ENCODE measurements around the gene NLGN1. TPM values are rescaled to one million over a fixed set of nuclear protein-coding genes. Genes with fewer than 3 reads are reported as not detected.

The NLGN1 gene
- total and polyA plus RNA-seq, 2 experiments from 2014 or later: 5.1 to 11.2 TPM

DNA sequence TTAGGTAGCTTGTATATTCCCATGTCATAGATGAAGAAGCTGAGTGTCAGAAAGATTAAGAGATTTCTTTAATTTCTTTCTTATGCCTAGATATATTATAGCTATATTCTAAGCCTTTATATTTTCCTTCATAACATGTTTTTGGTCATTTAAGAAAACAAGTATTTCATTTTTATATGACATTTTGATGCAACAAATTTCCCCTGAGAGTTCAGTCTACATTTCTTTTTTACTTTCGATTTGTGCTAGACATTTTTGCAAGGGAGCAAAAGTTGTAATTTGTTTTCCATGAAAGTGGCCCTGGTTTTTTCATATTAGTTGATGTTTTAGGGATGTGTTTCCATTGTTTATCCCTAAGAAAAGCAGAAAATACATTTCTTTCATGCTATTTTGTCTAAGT lies 344.9 kb downstream of the NLGN1 start:
- Histone ChIP-seq H3K9me3 (ENCODE audit: low read depth) (no peaks in the 10 kb centered on the region), H4K20me1 (ENCODE audit: insufficient read depth, poor library complexity, severe bottlenecking) (no peaks in the 10 kb centered on the region), H3K27me3 (no peaks in the 10 kb centered on the region), H3K4me1 (ENCODE audit: insufficient read depth) (no peaks in the 10 kb centered on the region), H3K27ac (no peak overlapping the region), H2AFZ (no peak overlapping the region), H3K79me2 (no peaks in the 10 kb centered on the region), H3K9me2 (replicated peaks; ENCODE audit: insufficient read depth) (no peaks in the 10 kb centered on the region), H3K4me3 (no peak overlapping the region), H3K4me2 (no peak overlapping the region), H3K36me3 (replicated peaks; ENCODE audit: insufficient read depth, low read depth) (no peaks in the 10 kb centered on the region)
- TF ChIP-seq CTCF (IDR thresholded peaks at IDR 0.05; ENCODE audit: poor library complexity): no peak
- no peak for TF ChIP-seq EZH2 (IDR thresholded peaks at IDR 0.05; ENCODE audit: borderline replicate concordance)
- TF ChIP-seq EZH2phosphoT487 (IDR thresholded peaks at IDR 0.05; ENCODE audit: low read depth, severe bottlenecking, unreplicated experiment): no peak
- 88% methylated on average over 1 of the region's 1 CpG for WGBS (ENCODE audit: low lambda C conversion rate, missing lambda C conversion rate)
- no peak for DNase-seq (ENCODE audit: low spot score)

DNA sequence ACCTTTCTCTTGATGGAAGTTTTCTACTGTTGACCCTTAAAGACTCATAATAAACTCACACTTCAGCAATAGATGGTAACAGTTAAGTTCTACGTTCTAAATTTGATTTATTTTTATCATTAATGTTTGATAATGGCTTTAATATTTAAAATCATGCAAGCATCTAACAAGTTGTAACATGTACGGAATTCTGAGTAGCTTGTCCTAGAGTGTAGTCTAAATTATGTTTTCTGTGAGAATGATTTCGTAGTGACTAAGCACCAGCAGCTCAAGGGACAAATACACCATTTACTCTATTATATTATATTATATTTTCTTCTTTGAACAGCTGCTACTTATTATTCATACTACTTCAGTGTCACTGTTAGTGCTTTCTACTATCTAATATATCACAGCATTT lies 345.6 kb downstream of the NLGN1 start:
- Histone ChIP-seq H3K4me1 (ENCODE audit: insufficient read depth) (no peaks in the 10 kb centered on the region), H2AFZ (no peak overlapping the region), H3K4me2 (no peak overlapping the region), H3K4me3 (no peak overlapping the region), H3K27me3 (no peaks in the 10 kb centered on the region), H3K79me2 (no peaks in the 10 kb centered on the region), H3K27ac (no peak overlapping the region), H3K9me3 (ENCODE audit: low read depth) (no peaks in the 10 kb centered on the region), H3K36me3 (replicated peaks; ENCODE audit: insufficient read depth, low read depth) (no peaks in the 10 kb centered on the region), H4K20me1 (ENCODE audit: insufficient read depth, poor library complexity, severe bottlenecking) (no peaks in the 10 kb centered on the region), H3K9me2 (replicated peaks; ENCODE audit: insufficient read depth) (no peaks in the 10 kb centered on the region)
- TF ChIP-seq EZH2phosphoT487 (IDR thresholded peaks at IDR 0.05; ENCODE audit: low read depth, severe bottlenecking, unreplicated experiment) (no peak), EZH2 (IDR thresholded peaks at IDR 0.05; ENCODE audit: borderline replicate concordance) (no peak), CTCF (IDR thresholded peaks at IDR 0.05; ENCODE audit: poor library complexity) (no peak)
- no peak for DNase-seq (ENCODE audit: low spot score)
- WGBS (ENCODE audit: low lambda C conversion rate, missing lambda C conversion rate): 87% methylated on average over 3 of the region's 3 CpGs

GRCh38 chr3:173743516-173743915 lies 346.0 kb downstream of the NLGN1 start:
- H3K79me2 ChIP-seq: no peaks in the 10 kb centered on the region
- H3K9me3 ChIP-seq (ENCODE audit: low read depth): no peaks in the 10 kb centered on the region
- no peaks in the 10 kb centered on the region for H3K27me3 ChIP-seq
- WGBS (ENCODE audit: low lambda C conversion rate, missing lambda C conversion rate): 79% methylated on average over 1 of the region's 1 CpG
- no peak overlapping the region for H2AFZ ChIP-seq
- H3K4me2 ChIP-seq: no peak overlapping the region
- H3K4me3 ChIP-seq: no peak overlapping the region
- no peaks in the 10 kb centered on the region for H4K20me1 ChIP-seq (ENCODE audit: insufficient read depth, poor library complexity, severe bottlenecking)
- H3K4me1 ChIP-seq (ENCODE audit: insufficient read depth): no peaks in the 10 kb centered on the region
- H3K27ac ChIP-seq: no peak overlapping the region
- no peaks in the 10 kb centered on the region for H3K36me3 ChIP-seq (replicated peaks; ENCODE audit: insufficient read depth, low read depth)
- no peak for DNase-seq (ENCODE audit: low spot score)
- no peaks in the 10 kb centered on the region for H3K9me2 ChIP-seq (replicated peaks; ENCODE audit: insufficient read depth)
- TF ChIP-seq CTCF (IDR thresholded peaks at IDR 0.05; ENCODE audit: poor library complexity) (no peak), EZH2phosphoT487 (IDR thresholded peaks at IDR 0.05; ENCODE audit: low read depth, severe bottlenecking, unreplicated experiment) (no peak), EZH2 (IDR thresholded peaks at IDR 0.05; ENCODE audit: borderline replicate concordance) (no peak)

DNA sequence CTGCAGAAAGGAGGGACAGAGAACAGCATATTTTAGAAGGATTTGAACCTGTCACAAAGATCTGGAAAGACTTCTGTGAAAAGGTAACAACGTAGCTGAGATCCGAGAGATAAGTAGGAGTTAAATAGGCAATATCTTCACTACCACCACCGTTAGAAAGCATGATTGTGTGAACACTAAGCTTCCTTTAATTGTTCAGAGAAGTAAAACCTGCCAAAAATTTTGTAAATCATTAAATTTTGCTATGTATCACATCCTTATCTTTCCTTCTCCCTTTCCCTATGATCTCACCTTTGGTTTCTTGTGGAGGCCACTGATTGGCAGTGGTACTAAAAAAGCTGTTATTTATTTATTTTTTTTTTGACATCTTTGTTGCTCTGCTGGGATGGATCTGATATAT lies 346.9 kb downstream of the NLGN1 start:
- Histone ChIP-seq H3K27ac (no peak overlapping the region), H3K79me2 (no peaks in the 10 kb centered on the region)
- 72% methylated on average over 3 of the region's 3 CpGs for WGBS (ENCODE audit: low lambda C conversion rate, missing lambda C conversion rate)

More for the DNA sequence above, 346.9 kb downstream of the NLGN1 start:
- no peaks in the 10 kb centered on the region for H3K9me2 ChIP-seq (replicated peaks; ENCODE audit: insufficient read depth)
- H3K27me3 ChIP-seq: no peaks in the 10 kb centered on the region
- H3K9me3 ChIP-seq (ENCODE audit: low read depth): no peaks in the 10 kb centered on the region
- no peak overlapping the region for H2AFZ ChIP-seq
- H4K20me1 ChIP-seq (ENCODE audit: insufficient read depth, poor library complexity, severe bottlenecking): no peaks in the 10 kb centered on the region
- TF ChIP-seq EZH2 (IDR thresholded peaks at IDR 0.05; ENCODE audit: borderline replicate concordance) (no peak), CTCF (IDR thresholded peaks at IDR 0.05; ENCODE audit: poor library complexity) (no peak), EZH2phosphoT487 (IDR thresholded peaks at IDR 0.05; ENCODE audit: low read depth, severe bottlenecking, unreplicated experiment) (no peak)
- DNase-seq (ENCODE audit: low spot score): no peak
- H3K4me1 ChIP-seq (ENCODE audit: insufficient read depth): no peaks in the 10 kb centered on the region
- no peak overlapping the region for H3K4me3 ChIP-seq
- no peak overlapping the region for H3K4me2 ChIP-seq
- H3K36me3 ChIP-seq (replicated peaks; ENCODE audit: insufficient read depth, low read depth): no peaks in the 10 kb centered on the region

All from hepatocyte (in vitro differentiated cells).